Astrocyte (in vitro differentiated cells and primary cell): ENCODE data around the gene MRPL40.

Experiments used
- EZH2 ChIP-seq: IDR thresholded peaks from 2 replicates; pipeline ENCODE4 v1.6.1; 2012; ENCODE audit warnings: mild to moderate bottlenecking, low read length, inconsistent platforms; ENCODE audit not compliant: insufficient read depth
- TF ChIP-seq, protein P1 (sequence below): IDR thresholded peaks from 2 replicates; pipeline ENCODE4 v1.5.1; 2011; ENCODE audit warnings: low read depth, mild to moderate bottlenecking, inconsistent platforms, low read length, moderate library complexity; ENCODE audit not compliant: insufficient read depth

DNA sequence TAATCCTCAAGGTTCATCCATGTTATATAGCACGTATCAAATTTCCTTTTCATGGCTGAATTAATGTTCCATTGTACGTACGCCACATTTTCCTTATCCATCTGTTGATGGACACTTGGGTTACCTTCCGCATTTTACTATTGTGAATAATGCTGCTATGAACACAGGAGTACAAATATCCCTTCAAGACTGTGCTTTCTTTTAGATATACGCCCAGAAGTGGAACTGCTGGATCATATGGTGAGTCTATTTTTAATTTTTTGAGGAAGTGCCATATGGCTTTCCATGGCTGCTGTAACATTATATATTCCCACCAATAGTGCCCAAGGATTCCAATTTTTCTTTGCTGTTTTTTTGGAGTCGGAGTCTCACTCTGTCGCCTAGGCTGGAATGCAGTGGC is 6.0 kb downstream of the MRPL40 start:
- TF ChIP-seq, protein P1, sequence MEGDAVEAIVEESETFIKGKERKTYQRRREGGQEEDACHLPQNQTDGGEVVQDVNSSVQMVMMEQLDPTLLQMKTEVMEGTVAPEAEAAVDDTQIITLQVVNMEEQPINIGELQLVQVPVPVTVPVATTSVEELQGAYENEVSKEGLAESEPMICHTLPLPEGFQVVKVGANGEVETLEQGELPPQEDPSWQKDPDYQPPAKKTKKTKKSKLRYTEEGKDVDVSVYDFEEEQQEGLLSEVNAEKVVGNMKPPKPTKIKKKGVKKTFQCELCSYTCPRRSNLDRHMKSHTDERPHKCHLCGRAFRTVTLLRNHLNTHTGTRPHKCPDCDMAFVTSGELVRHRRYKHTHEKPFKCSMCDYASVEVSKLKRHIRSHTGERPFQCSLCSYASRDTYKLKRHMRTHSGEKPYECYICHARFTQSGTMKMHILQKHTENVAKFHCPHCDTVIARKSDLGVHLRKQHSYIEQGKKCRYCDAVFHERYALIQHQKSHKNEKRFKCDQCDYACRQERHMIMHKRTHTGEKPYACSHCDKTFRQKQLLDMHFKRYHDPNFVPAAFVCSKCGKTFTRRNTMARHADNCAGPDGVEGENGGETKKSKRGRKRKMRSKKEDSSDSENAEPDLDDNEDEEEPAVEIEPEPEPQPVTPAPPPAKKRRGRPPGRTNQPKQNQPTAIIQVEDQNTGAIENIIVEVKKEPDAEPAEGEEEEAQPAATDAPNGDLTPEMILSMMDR = no peak
- TF ChIP-seq EZH2 = no peak
